ENCODE results near the gene RASD2.

Gene RASD2

GRCh38 chr22:35587447-35587870 is 46.8 kb downstream of the RASD2 start:
- no peak for DNase-seq

- no peak for DNase-seq
These were observed 47.3 kb downstream of the RASD2 start for GRCh38 chr22:35587896-35588295.

DNA sequence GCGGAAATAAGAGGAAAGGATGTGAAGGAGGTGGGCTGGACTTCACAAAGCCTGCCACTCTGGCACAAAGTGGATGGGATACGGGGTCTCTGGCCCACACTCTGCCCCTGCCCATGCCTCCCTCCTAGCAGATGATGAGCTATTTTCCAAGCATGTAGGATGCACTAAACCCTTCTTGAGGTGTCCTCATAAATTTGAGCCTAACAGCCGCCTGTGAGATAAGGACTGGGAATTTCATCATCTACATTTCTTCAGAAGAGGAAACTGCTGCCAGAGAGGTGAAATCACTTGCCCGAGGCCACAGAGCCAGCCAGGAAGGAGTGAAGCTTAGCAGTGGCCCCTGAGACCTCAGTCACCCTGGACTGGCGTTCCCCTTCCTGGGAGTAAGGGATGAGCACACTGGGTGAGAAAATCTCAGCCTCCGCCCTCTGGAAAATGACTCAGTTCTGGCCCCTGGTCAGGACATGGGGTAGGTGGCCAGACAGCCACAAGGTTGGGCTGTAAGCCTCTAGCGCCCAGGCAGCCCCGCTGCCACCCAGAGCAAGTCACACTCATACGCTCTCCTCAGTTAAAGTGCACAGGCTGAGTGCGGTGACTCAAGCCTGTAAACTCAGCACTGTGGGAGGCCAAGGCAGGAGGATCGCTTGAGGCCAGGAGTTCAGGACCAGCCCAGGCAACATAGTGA is 48.6 kb downstream of the RASD2 start:
- no peak for DNase-seq

GRCh38 chr22:35589756-35590093 is 49.1 kb downstream of the RASD2 start:
- DNase-seq: no peak

DNA sequence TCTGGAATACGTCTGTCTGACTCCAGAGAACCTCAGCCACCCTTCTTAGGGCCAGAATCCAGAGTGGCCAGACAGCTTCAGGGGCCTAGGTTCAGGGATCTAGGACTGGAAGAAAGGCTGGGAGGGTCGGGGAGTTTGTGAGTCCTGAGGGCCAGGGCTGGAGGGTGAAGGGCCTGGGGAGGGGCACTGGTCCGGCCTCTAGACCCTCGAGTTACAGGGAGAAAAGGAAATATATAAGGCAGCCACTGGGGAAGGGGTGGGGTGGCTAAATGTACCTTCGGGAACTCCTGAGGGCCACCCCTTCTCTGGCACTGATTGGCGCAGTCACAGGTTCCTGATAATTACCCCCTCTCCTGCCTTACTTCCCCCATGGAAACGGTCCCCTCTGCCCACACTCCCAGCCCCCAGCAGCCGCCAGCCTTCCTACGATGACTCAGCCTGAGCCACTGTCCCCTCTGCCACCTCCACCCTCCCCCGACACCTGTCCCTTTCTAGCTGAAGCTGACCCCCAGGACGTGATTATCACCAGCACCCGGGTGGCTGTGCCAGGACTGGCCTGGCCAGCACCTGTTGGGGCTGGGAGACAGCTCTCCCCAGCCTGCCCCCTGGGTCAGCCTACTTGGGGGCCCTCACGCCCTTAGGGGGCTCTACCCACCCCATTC is 50.1 kb downstream of the RASD2 start:
- DNase-seq: no peak

- DNase-seq: no peak
These were observed 51.2 kb downstream of the RASD2 start for GRCh38 chr22:35591714-35592417.

GRCh38 chr22:35592418-35592967 is 51.9 kb downstream of the RASD2 start:
- no peak for DNase-seq

- DNase-seq: no peak
These were observed 52.6 kb downstream of the RASD2 start for GRCh38 chr22:35593071-35593890.

GRCh38 chr22:35593891-35594470 is 53.4 kb downstream of the RASD2 start:
- DNase-seq: no peak

GRCh38 chr22:35594686-35595085 is 54.1 kb downstream of the RASD2 start:
- no peak for DNase-seq

GRCh38 chr22:35596821-35597220 is 56.2 kb downstream of the RASD2 start:
- no peak for DNase-seq

DNA sequence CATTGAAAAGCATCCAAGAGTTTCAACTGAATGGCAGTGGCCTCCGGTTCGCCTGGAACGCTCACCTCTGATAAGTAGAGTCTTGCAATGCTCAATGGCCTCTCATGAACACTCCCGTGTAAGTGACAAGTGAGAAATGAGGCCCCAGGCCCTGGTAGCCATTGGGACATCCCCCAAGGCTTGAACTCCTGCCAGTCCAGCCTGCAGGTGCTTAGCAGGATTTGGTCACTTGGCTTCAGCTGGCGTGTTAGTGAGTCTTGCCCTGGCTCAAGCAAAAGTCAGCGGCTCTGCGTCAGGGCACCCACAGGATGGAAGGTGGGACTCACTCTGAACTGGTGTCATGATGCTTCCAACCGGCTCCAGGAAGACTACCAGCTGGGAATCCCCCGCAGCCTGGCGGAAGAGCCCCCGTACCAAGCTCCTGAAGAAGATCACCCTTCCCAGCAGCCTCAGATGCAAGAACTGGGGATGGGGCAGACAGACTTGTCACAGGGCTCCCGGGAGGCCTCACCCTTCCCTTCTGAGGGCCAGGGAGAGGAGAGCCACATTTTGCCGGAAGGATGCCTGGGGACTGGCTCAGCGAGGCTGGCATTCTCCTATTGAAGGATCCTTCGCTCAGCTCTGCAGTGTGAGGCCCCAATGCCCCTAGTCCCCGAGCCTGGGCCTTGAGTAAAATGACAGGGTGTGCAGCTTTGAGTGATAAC is 57.2 kb downstream of the RASD2 start:
- DNase-seq: no peak

DNA sequence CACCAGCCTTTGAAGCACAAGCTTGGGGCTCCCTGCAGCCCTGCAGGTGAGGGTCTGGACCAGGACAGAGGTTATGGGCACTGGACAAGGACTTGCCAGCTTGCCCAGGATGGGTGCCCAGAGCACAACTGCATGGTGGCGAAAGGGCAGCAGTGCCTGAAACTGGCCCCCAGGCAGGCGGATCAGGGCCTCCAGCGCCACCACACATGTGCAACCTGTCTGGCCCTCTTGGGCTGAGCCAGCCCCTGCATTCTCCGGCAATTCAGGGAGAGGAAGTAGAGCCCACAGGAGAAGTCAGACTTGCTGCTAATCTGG is 57.7 kb downstream of the RASD2 start:
- no peak for DNase-seq

DNA sequence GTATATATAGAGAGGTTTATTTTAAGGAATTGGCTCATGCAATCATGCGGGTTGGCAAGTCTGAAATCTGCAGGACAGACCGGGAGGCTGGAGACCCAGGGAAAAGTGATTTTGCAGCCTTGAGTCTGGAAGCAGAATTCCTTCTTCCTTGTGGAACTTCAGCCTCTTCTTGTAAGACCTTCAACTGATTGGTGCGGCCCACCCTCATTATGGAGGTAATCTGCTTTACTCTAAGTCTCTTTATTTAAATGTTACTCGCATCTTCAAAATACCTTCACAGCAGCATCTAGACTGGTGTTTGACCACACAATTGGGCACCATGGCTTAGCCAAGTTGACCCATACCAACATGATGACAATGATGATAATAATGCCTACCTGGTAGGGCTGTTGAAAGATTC is 58.7 kb downstream of the RASD2 start:
- no peak for DNase-seq

- no peak for DNase-seq
These were observed 59.8 kb downstream of the RASD2 start for GRCh38 chr22:35600476-35600875.

DNA sequence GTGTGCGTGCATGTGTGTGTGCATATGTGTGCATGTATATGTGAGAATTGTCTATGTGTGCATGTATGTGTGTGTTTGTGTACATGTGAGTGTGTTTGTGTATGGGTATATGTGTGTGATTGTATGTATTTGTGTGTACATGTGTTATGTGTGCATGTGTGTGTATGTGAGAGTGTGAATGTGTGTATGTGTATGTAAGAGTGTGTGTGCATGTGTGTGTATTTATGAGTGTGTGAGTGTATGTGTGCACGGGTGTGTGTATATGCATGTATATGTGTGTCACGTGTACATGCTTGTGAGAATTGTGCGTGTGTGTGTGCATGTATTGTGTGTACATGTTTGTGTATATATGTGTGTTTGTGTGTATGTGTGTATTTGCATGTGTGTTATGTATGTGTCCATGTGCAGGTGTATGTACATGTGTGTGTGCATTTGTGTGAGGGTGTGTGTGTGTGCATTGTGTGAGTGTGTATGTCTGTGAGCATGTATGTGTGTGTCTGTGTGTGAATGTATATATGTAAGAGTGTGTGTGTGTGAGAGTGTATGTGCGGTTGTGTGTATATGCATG is 60.5 kb downstream of the RASD2 start:
- DNase-seq: no peak

DNA sequence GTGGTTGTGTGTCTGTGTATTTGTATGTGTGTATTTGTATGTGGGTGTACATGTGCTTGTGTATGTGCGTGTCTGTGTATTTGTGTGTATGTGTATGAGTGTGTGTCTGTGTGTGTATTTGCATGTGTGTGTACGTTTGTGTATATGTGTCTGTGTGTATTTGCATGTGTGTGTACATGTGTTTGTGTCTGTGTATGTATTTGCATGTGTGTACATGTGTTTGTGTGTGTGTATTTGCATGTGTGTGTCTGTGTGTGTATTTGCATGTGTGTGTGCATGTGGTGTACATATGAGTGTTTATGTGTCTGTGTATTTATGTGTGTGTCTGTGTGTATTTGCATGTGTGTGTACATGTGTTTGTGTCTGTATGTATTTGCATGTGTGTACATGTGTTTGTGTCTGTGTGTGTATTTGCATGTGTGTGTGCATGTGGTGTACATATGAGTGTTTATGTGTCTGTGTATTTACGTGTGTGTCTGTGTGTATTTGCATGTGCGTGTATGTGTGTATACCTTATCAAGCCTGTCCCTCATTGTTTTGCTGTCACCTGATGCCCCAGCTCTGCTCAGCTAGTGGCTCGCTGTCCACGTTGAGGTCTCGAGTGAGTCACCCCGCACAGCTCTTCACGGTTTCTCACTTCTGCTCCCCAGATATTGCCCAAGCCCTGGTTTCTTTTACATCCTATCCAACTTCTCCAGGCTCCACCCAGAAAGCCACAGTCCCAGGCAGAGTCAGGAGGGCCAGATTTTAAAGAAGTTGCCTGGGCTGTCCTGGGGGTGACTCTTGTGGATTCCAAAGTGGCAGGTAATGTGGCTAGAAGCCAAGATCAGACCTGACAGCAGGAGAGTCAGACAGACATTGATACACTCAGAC is 61.3 kb downstream of the RASD2 start:
- no peak for DNase-seq
